B cell (primary cell): ENCODE results near the gene LIPC. TPM values are rescaled to one million over a fixed set of nuclear protein-coding genes. Genes with fewer than 3 reads are reported as not detected.

Experiments used
- ATAC-seq: fragments of 200-7000 bp; cut with Tn5 transposase; one replicate; pipeline ENCODE4 v1.10.0; 2021; ENCODE audit warnings: low read depth, mild to moderate bottlenecking, moderate number of reproducible peaks, moderate library complexity
- CTCF ChIA-PET: fragments of 350-600 bp; sonication (Branson Sonifier 250); formaldehyde crosslinking; loops from one replicate; lab custom pipeline; 2021; ENCODE audit warnings: antibody characterized with exemption, inconsistent platforms; lab: Charles Lee
- POLR2A ChIA-PET: fragments of 350-600 bp; sonication (Branson Sonifier 250); formaldehyde crosslinking; loops from one replicate; lab custom pipeline; 2021; ENCODE audit warnings: antibody characterized with exemption; lab: Charles Lee
- DNase-seq: peaks from one replicate; pipeline ENCODE4 v3.0.0; 2013
- H2AFZ ChIP-seq: 2 replicates; pipeline ENCODE4 v1.6.1; 2012; ENCODE audit warnings: mild to moderate bottlenecking, low read depth, low read length; ENCODE audit not compliant: insufficient read depth, poor library complexity, severe bottlenecking
- H3K27ac ChIP-seq, 2 donors: 1 replicate in 1 of 2; 2 replicates in 1 of 2; pipeline ENCODE4 v1.5.1; 2012 to 2013; ENCODE audit warnings: low read length in 2 of 2, mild to moderate bottlenecking in 2 of 2, moderate library complexity in 1 of 2
- H3K27me3 ChIP-seq, 4 experiments: fragments of 200-600 bp in 1 of 4; sonication (generic) in 1 of 4; replicated peaks in 1 of 4; 1 replicate in 2 of 4; 2 replicates in 2 of 4; pipeline versions ENCODE4 v1.6.1 to v1.7.0; 2013 to 2016; ENCODE audit warnings: low read length in 3 of 4, mild to moderate bottlenecking in 2 of 4, mixed read lengths in 1 of 4, moderate library complexity in 1 of 4; ENCODE audit not compliant: insufficient read depth in 4 of 4, control insufficient read depth in 3 of 4; ENCODE audit errors: control extremely low read depth in 1 of 4
- H3K36me3 ChIP-seq, 2 experiments: replicated peaks in 1 of 2; 1 replicate in 1 of 2; 2 replicates in 1 of 2; pipeline versions ENCODE4 v1.6.1 to v1.7.1; 2013; ENCODE audit warnings: low read length in 1 of 2; ENCODE audit not compliant: insufficient read depth in 2 of 2, control insufficient read depth in 1 of 2; ENCODE audit errors: control extremely low read depth in 1 of 2, extremely low read depth in 1 of 2
- H3K4me1 ChIP-seq, 2 donors: fragments of 200-600 bp in 1 of 2; sonication (generic) in 1 of 2; 1 replicate in 1 of 2; 2 replicates in 1 of 2; pipeline versions ENCODE4 v1.5.1 to v1.6.1; 2013 to 2017; ENCODE audit warnings: low read length in 2 of 2; ENCODE audit not compliant: control insufficient read depth in 2 of 2, insufficient read depth in 2 of 2
- H3K4me2 ChIP-seq: replicated peaks from 2 replicates; pipeline ENCODE3; 2012; ENCODE audit warnings: mild to moderate bottlenecking, low read depth, low read length; ENCODE audit not compliant: poor library complexity, severe bottlenecking
- H3K4me3 ChIP-seq, 5 experiments: fragments of 200-600 bp in 1 of 5; sonication (generic) in 1 of 5; 1 replicate in 3 of 5; 2 replicates in 2 of 5; pipeline versions ENCODE4 v1.5.1 to v1.7.0; 2011 to 2016; ENCODE audit warnings: low read length in 4 of 5, mild to moderate bottlenecking in 4 of 5, low read depth in 2 of 5, control low read depth in 1 of 5, moderate library complexity in 1 of 5; ENCODE audit not compliant: insufficient read depth in 1 of 5; ENCODE audit errors: control extremely low read depth in 1 of 5, extremely low read depth in 1 of 5
- H3K79me2 ChIP-seq: fragments of 200-600 bp; sonication (generic); one replicate; pipeline ENCODE4 v1.6.0; 2016; ENCODE audit warnings: low read length; ENCODE audit not compliant: control insufficient read depth, insufficient read depth
- H3K9ac ChIP-seq: fragments of 200-600 bp; sonication (generic); 2 replicates; pipeline ENCODE4 v1.6.1; 2017; ENCODE audit warnings: mild to moderate bottlenecking, low read length, moderate library complexity
- H3K9me3 ChIP-seq, 3 donors: one replicate each; pipeline versions ENCODE4 v1.6.1 to v1.7.1; 2013; ENCODE audit warnings: low read length in 2 of 3; ENCODE audit not compliant: control insufficient read depth in 2 of 3, insufficient read depth in 1 of 3; ENCODE audit errors: control extremely low read depth in 1 of 3
- H4K20me1 ChIP-seq: 2 replicates; pipeline ENCODE4 v1.6.0; 2012; ENCODE audit warnings: mild to moderate bottlenecking, low read length; ENCODE audit not compliant: insufficient read depth, control insufficient read depth, poor library complexity, severe bottlenecking
- H3K27ac Mint-ChIP-seq: one replicate; pipeline ENCODE4 v1.8.0; 2021; ENCODE audit warnings: mixed read lengths
- H3K27me3 Mint-ChIP-seq: one replicate; pipeline ENCODE4 v1.8.0; 2021; ENCODE audit warnings: mixed read lengths
- H3K4me1 Mint-ChIP-seq: one replicate; pipeline ENCODE4 v1.8.0; 2021; ENCODE audit warnings: mixed read lengths
- H3K4me3 Mint-ChIP-seq: one replicate; pipeline ENCODE4 v1.8.0; 2021; ENCODE audit warnings: mixed read lengths
- H3K9me3 Mint-ChIP-seq: one replicate; pipeline ENCODE4 v1.8.0; 2022; ENCODE audit warnings: mixed read lengths; ENCODE audit not compliant: insufficient read depth
- EZH2 ChIP-seq: IDR thresholded peaks from 2 replicates; pipeline ENCODE4 v1.6.1; 2012; ENCODE audit warnings: borderline replicate concordance, low read depth, mild to moderate bottlenecking, moderate library complexity, low read length; ENCODE audit not compliant: insufficient read depth, poor library complexity, severe bottlenecking
- WGBS: methylation state at CpG from one replicate; pipeline ENCODE4 v1.1.5; 2013; ENCODE audit warnings: missing lambda C conversion rate; ENCODE audit not compliant: insufficient coverage; 5-methylcytosine and 5-hydroxymethylcytosine counted together
- intact Hi-C: fragments of 100-400 bp; cut with micrococcal nuclease; formaldehyde crosslinking; loops from one replicate; pipeline ENCODE4 v1.10.0; 2022
- polyA plus RNA-seq: library from polyadenylated mRNA; depleted of rRNA; stranded (reverse); fragments of >200 nt; gene quantifications from 2 replicates; pipeline ENCODE4 v1.2.3, GENCODE V29; 2012
- total RNA-seq, 2 donors: library from RNA; stranded (reverse); fragments of 120-200 nt in 1 of 2; gene quantifications; 1 replicate in 1 of 2; 2 replicates in 1 of 2; pipeline versions ENCODE4 v1.2.3 to v1.2.4, GENCODE V29; 2013 to 2022
- TF ChIP-seq, protein P1 (sequence below): fragments of 200-600 bp; IDR thresholded peaks from one replicate; pipeline ENCODE4 v1.8.0; 2022; ENCODE audit warnings: antibody characterized with exemption, mild to moderate bottlenecking

The LIPC gene
- total and polyA plus RNA-seq, 2 donors (not counting 1 experiment from before 2014, with no cell fraction given): not detected

DNA sequence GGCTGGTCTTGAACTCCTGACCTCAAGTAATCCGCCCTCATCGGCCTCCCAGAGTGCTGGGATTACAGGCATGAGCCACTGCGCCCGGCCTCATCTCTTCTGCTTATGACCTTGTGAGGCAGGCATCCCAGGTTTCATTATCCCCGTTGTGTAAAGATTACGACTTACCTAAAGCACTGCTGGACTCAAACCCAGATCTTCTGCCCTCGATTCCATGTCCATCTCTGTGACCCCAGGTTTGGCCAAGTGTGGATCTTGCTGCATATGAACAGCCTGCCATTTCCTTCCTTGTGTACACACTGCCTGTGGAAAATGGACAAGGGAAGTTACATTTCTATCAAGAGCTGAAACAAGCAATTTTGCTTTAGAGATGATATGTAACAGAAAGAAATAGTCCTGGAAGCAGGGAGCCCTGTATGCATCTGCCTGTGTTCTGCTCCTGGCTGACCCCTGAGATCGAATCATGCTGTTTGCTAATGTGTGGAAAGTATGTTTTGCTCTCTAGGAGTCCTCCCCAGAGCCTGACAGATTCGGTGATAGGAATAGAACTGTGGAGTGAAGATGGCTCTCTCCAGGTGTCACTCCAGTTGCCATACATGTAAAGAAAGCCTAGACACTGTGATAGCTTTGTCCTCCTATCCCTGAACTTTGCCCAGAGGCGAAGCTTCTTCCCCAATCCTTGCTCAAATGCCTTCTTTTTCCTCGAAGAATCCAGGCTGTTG lies 11.8 kb upstream of the LIPC start:
- ChIA-PET POLR2A (no interaction called here), CTCF (no interaction called here)
- Histone ChIP-seq H3K9me3 (peaks cover 0 to 3% (median 0%) of the 10 kb centered on the region in 3 donors), H3K79me2 (no peaks in the 10 kb centered on the region), H3K4me3 (no peak overlapping the region), H3K9ac (no peak overlapping the region), H3K4me1 (no peaks in the 10 kb centered on the region), H3K36me3 (no peaks in the 10 kb centered on the region), H3K27ac (no peak overlapping the region), H3K4me2 (no peak overlapping the region), H3K27me3 (no peaks in the 10 kb centered on the region), H2AFZ (no peak overlapping the region), H4K20me1 (no peaks in the 10 kb centered on the region)
- ATAC-seq (no peak), DNase-seq (no peak)
- TF ChIP-seq, protein P1, sequence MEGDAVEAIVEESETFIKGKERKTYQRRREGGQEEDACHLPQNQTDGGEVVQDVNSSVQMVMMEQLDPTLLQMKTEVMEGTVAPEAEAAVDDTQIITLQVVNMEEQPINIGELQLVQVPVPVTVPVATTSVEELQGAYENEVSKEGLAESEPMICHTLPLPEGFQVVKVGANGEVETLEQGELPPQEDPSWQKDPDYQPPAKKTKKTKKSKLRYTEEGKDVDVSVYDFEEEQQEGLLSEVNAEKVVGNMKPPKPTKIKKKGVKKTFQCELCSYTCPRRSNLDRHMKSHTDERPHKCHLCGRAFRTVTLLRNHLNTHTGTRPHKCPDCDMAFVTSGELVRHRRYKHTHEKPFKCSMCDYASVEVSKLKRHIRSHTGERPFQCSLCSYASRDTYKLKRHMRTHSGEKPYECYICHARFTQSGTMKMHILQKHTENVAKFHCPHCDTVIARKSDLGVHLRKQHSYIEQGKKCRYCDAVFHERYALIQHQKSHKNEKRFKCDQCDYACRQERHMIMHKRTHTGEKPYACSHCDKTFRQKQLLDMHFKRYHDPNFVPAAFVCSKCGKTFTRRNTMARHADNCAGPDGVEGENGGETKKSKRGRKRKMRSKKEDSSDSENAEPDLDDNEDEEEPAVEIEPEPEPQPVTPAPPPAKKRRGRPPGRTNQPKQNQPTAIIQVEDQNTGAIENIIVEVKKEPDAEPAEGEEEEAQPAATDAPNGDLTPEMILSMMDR: no peak
- no peak for TF ChIP-seq EZH2
- 95% methylated on average over 10 of the region's 11 CpGs for WGBS
- Mint-ChIP-seq H3K27ac (no peak overlapping the region), H3K27me3 (no peaks in the 10 kb centered on the region), H3K4me1 (no peaks in the 10 kb centered on the region), H3K4me3 (no peak overlapping the region), H3K9me3 (peaks cover 3% of the 10 kb centered on the region)
- intact Hi-C loops: no loop called here

DNA sequence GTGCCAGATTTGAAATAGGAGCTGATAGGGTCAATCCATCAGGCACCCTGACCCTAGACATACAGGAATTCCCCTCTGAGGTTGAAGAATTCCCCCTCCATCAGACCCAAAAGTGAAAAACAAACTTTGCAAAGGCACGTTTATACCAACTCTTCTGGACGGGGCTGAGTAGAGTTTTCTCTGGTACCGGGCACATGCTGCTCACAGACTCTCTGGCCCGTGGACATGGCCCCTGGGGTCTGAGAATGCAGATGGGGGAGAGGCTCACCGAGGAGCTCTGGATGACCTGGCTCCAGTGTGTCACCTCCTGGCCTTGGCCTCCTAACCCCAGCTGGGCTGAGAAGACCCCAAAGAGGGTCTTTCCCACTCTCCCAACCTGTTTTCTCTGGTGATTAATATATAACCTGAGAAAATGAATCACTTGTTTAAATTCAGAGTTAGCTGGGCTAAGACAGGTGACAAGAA lies 11.2 kb upstream of the LIPC start:
- Histone ChIP-seq H3K4me1 (no peaks in the 10 kb centered on the region), H3K79me2 (no peaks in the 10 kb centered on the region), H2AFZ (no peak overlapping the region), H3K4me2 (no peak overlapping the region), H3K9ac (no peak overlapping the region), H3K27me3 (no peaks in the 10 kb centered on the region), H3K9me3 (peaks cover 0 to 3% (median 0%) of the 10 kb centered on the region in 3 donors), H3K36me3 (no peaks in the 10 kb centered on the region), H4K20me1 (no peaks in the 10 kb centered on the region), H3K27ac (no peak overlapping the region), H3K4me3 (no peak overlapping the region)
- 91% methylated on average over 5 of the region's 5 CpGs for WGBS
- Mint-ChIP-seq H3K27ac (no peak overlapping the region), H3K4me1 (no peaks in the 10 kb centered on the region), H3K27me3 (no peaks in the 10 kb centered on the region), H3K4me3 (no peak overlapping the region), H3K9me3 (peaks cover 3% of the 10 kb centered on the region)
- ATAC-seq (no peak), DNase-seq (no peak)
- POLR2A ChIA-PET: no interaction called here
- TF ChIP-seq, protein P1: no peak
- no peak for TF ChIP-seq EZH2
- CTCF ChIA-PET: no interaction called here
- intact Hi-C loops: no loop called here
